ENCODE results near the gene PAPPA2.
"Not testable (repeated sequence)": the region's sequence is repeated elsewhere in the genome, so short reads cannot be mapped to it uniquely, and the experiment has no call there.

The PAPPA2 gene

GRCh38 chr1:176609556-176610408 lies 146.8 kb downstream of the PAPPA2 start:
- H3K27ac ChIP-seq, result no peak overlapping the region
- TF ChIP-seq CTCF (conservative IDR thresholded peaks at IDR 0.05), result no peak
- TF ChIP-seq ZFX (IDR thresholded peaks at IDR 0.05), result no peak

DNA sequence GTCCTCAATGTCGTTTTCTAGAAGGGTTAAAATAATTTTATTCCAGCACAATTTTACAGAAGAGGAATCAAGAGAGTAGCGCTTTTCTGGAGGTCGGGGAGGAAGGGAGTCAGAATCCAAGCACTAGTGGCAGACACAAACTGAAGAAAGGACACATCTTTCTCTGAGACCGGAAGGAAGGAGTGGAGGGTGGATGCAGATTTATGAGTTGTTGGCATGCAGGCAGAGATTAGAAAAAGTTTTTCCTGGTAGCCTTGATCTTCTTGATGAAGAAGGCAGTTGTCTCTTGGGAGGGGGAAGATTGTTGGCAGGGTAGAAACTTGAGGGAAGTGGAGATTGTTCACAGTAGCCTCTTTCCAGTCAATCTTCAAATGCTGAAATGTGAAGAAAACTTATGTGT lies 149.8 kb downstream of the PAPPA2 start:
- H3K27ac ChIP-seq, result no peak overlapping the region
- TF ChIP-seq CTCF (conservative IDR thresholded peaks at IDR 0.05), result no peak
- no peak for TF ChIP-seq ZFX (IDR thresholded peaks at IDR 0.05)

DNA sequence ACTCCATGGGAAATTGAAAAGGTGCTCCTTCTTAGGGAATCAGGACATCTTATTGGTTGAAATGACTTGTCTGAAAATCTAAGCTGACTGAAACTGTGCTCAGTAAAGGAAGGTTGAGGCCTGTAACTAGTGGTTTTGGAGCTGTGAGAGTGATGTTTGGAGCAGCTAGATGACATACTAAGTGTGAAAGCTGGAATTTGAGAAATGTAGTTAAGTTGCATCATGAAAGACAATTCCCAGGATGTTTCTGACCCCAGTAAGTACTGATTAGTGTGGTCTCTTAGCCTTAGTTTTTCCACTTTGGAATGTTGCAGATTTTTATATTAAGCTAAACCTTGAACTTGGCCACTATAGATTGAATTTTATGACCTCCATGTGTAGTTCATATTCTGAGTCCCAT lies 154.9 kb downstream of the PAPPA2 start:
- TF ChIP-seq CTCF (conservative IDR thresholded peaks at IDR 0.05) (no peak), ZFX (IDR thresholded peaks at IDR 0.05) (no peak)
- no peak overlapping the region for H3K27ac ChIP-seq

DNA sequence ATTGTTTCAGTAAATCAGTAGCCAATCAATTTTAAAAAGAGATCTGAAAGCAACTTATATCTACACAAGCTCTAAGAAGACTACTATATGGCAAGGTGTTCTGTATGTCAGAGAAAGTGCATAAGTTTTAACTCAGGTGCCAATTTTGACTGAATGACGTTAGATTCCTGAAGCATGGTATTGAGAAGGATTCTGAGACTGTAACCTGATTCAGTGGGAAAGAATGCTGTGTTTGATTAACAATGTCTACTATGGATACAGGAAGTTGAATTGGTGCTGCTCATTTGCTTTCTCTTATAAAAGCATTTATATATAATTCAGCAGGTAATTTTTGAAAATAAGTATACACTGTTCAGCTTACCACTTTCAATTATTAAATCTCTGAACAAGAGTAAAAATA lies 156.3 kb downstream of the PAPPA2 start:
- TF ChIP-seq ZFX (IDR thresholded peaks at IDR 0.05) (no peak), CTCF (conservative IDR thresholded peaks at IDR 0.05) (no peak)

GRCh38 chr1:176625365-176625764 lies 162.4 kb downstream of the PAPPA2 start:
- H3K27ac ChIP-seq, result no peak overlapping the region
- TF ChIP-seq CTCF (conservative IDR thresholded peaks at IDR 0.05) (no peak), ZFX (IDR thresholded peaks at IDR 0.05) (no peak)

More for the DNA sequence above, 156.3 kb downstream of the PAPPA2 start:
- no peak overlapping the region for H3K27ac ChIP-seq

DNA sequence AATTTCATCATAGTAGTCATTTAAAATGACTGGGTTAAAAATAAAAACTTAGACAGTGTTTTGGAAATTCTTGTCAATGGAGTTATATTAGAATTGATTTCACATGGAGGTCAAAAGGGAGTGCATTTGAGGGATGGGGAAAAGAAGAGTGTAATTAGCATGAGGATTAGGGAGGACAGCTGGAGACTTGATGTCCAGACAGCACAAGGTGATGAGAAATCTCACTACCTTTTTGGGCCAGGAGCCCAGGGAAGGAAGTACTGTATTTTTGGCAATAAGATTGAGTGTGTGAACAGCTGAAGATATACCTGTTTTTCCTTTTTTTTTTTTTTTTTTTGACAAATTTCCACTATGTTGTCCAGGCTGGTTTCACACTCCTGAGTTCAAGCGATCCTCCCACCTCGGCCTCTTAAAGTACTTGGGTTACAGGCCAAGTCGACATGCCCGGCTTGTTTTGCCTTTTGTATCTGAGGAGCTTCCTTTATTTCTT lies 163.6 kb downstream of the PAPPA2 start:
- TF ChIP-seq CTCF (conservative IDR thresholded peaks at IDR 0.05) (no peak), ZFX (IDR thresholded peaks at IDR 0.05) (no peak)
- no peak overlapping the region for H3K27ac ChIP-seq

GRCh38 chr1:176628775-176629174 lies 165.8 kb downstream of the PAPPA2 start:
- TF ChIP-seq ZFX (IDR thresholded peaks at IDR 0.05) (no peak), CTCF (conservative IDR thresholded peaks at IDR 0.05) (no peak)
- H3K27ac ChIP-seq, result no peak overlapping the region

- not testable (repeated sequence) for H3K27ac ChIP-seq
These were observed 171.8 kb downstream of the PAPPA2 start for GRCh38 chr1:176634733-176635132.
